ENCODE measurements around the gene XBP1. TPM values are rescaled to one million over a fixed set of nuclear protein-coding genes. Genes with fewer than 3 reads are reported as not detected.

The XBP1 gene
- total RNA-seq, 4 donors from 2014 or later: 59.8 to 176 (median 70.2) TPM

DNA sequence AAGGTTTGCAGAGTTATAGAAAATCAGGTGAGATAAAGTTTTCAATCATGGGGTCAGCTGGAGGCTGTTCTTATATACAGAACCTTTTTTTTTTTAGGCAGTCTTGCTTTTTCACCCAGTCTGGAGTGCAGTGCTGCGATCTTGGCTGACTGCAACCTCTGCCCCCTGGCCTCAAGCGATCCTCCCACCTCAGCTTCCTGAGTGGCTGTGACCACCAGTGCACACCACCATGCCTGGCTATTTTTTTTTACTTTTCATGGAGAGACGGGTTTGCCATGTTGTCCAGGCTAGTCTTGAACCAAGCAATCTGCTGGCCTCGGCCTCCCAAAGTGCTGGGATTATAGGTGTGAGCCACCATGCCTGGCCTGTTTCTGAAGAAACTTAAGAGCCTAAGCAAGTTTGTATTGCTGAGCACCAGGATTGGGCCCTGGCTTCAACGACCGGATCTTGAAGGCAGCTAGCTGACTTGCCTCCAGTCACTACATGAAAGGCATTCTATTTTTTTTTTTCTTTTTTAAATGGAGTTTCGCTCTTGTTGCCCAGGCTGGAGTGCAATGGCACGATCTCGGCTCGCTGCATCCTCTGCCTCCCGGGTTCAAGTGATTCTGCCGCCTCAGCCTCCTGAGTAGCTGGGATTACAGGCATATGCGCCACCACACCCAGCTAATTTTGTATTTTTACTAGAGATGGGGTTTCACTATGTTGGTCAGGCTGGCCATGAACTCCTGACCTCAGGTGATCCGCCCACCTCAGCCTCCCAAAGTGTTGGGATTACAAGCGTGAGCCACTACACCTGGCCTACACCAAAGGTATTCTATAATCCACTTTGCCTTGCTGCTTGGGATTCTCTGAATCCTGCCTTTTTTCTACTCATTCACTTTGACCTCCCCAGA is 7.6 kb downstream of the XBP1 start:
- 87% methylated on average over 15 of the region's 15 CpGs for WGBS
- peaks cover 41 to 81% (median 60%) of the 10 kb centered on the region in 4 donors for H3K36me3 ChIP-seq
- no peak for DNase-seq (ENCODE audit: extremely low spot score)
- no peaks in the 10 kb centered on the region for H3K27me3 ChIP-seq
- no peak overlapping the region for H3K4me3 ChIP-seq
- H3K4me1 ChIP-seq: peaks cover 18 to 37% (median 31%) of the 10 kb centered on the region in 4 donors
- TF ChIP-seq EP300 (IDR thresholded peaks at IDR 0.05): no peak
- TF ChIP-seq, protein P1, sequence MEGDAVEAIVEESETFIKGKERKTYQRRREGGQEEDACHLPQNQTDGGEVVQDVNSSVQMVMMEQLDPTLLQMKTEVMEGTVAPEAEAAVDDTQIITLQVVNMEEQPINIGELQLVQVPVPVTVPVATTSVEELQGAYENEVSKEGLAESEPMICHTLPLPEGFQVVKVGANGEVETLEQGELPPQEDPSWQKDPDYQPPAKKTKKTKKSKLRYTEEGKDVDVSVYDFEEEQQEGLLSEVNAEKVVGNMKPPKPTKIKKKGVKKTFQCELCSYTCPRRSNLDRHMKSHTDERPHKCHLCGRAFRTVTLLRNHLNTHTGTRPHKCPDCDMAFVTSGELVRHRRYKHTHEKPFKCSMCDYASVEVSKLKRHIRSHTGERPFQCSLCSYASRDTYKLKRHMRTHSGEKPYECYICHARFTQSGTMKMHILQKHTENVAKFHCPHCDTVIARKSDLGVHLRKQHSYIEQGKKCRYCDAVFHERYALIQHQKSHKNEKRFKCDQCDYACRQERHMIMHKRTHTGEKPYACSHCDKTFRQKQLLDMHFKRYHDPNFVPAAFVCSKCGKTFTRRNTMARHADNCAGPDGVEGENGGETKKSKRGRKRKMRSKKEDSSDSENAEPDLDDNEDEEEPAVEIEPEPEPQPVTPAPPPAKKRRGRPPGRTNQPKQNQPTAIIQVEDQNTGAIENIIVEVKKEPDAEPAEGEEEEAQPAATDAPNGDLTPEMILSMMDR (IDR thresholded peaks at IDR 0.05): no peak
- TF ChIP-seq POLR2A (IDR thresholded peaks at IDR 0.05; ENCODE audit: low read depth): no peak
- no peak for TF ChIP-seq POLR2AphosphoS5 (IDR thresholded peaks at IDR 0.05)
- intact Hi-C loops (cut with DNase I): no loop called here
- no peaks in the 10 kb centered on the region for H3K9me3 ChIP-seq
- no peak overlapping the region for H3K27ac ChIP-seq (replicated peaks in 1 of 4)

- Histone ChIP-seq H3K4me1 (peaks cover 10 to 30% (median 23%) of the 10 kb centered on the region in 4 donors), H3K36me3 (peaks cover 41 to 82% (median 62%) of the 10 kb centered on the region in 4 donors), H3K9me3 (no peaks in the 10 kb centered on the region), H3K27ac (replicated peaks in 1 of 4) (no peak overlapping the region), H3K27me3 (no peaks in the 10 kb centered on the region), H3K4me3 (no peak overlapping the region)
- DNase-seq (ENCODE audit: extremely low spot score): no peak
- intact Hi-C loops (cut with DNase I): no loop called here
- WGBS: 80% methylated on average over 3 of the region's 3 CpGs
- TF ChIP-seq, protein P1 (IDR thresholded peaks at IDR 0.05): no peak
- TF ChIP-seq EP300 (IDR thresholded peaks at IDR 0.05): no peak
- no peak for TF ChIP-seq POLR2A (IDR thresholded peaks at IDR 0.05; ENCODE audit: low read depth)
- no peak for TF ChIP-seq POLR2AphosphoS5 (IDR thresholded peaks at IDR 0.05)
These were observed 8.4 kb downstream of the XBP1 start for GRCh38 chr22:28791841-28792490.

- H3K27ac ChIP-seq (replicated peaks in 1 of 4): no peak overlapping the region
- DNase-seq (ENCODE audit: extremely low spot score): no peak
- intact Hi-C loops (cut with DNase I): no loop called here
- no peaks in the 10 kb centered on the region for H3K27me3 ChIP-seq
- H3K9me3 ChIP-seq: no peaks in the 10 kb centered on the region
- H3K36me3 ChIP-seq: peaks cover 38 to 82% (median 61%) of the 10 kb centered on the region in 4 donors
- 88% methylated on average over 5 of the region's 5 CpGs for WGBS
- H3K4me1 ChIP-seq: peaks cover 3 to 21% (median 15%) of the 10 kb centered on the region in 4 donors
- no peak overlapping the region for H3K4me3 ChIP-seq
- TF ChIP-seq POLR2AphosphoS5 (IDR thresholded peaks at IDR 0.05) (no peak), POLR2A (IDR thresholded peaks at IDR 0.05; ENCODE audit: low read depth) (no peak), EP300 (IDR thresholded peaks at IDR 0.05) (no peak)
- TF ChIP-seq, protein P1 (IDR thresholded peaks at IDR 0.05): no peak
These were observed 9.2 kb downstream of the XBP1 start for GRCh38 chr22:28791124-28791523.

DNA sequence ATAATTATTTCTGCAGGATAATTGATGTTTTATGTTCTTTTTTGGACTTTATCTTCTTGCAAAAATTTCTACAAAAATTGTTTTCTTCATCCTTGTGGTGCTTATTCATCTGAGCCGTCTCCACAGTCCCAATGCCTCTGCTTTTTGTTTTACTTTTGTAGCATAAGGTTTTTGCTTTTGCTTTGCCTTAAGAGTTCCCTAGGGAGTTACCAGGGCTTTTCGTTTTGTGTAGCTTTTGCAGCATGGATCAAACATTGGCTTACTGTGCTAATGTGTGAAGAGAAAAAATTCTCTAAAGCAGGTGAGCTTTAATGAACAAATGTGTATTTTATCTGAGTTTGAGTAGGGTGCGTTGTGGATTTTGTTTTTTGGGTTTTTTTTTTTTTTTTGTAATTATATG is 11.8 kb downstream of the XBP1 start:
- DNase-seq (ENCODE audit: extremely low spot score): no peak
- Histone ChIP-seq H3K36me3 (peaks cover 42 to 82% (median 61%) of the 10 kb centered on the region in 4 donors), H3K4me3 (no peak overlapping the region), H3K9me3 (no peaks in the 10 kb centered on the region), H3K27me3 (no peaks in the 10 kb centered on the region), H3K27ac (replicated peaks in 1 of 4) (no peak overlapping the region), H3K4me1 (no peaks in the 10 kb centered on the region)
- WGBS: 69% methylated on average over 3 of the region's 3 CpGs
- TF ChIP-seq POLR2AphosphoS5 (IDR thresholded peaks at IDR 0.05) (no peak), POLR2A (IDR thresholded peaks at IDR 0.05; ENCODE audit: low read depth) (no peak), EP300 (IDR thresholded peaks at IDR 0.05) (no peak)
- TF ChIP-seq, protein P1 (IDR thresholded peaks at IDR 0.05): no peak
- intact Hi-C loops (cut with DNase I): no loop called here

Measured in esophagus muscularis mucosa (tissue), 4 donors.